ENCODE results near the gene ZNF346. TPM values are rescaled to one million over a fixed set of nuclear protein-coding genes. Genes with fewer than 3 reads are reported as not detected.
A peak's percentile ranks its signal among the peaks of the same experiment; 100 is the strongest.

Gene ZNF346
- total and polyA plus RNA-seq, 2 of the 13 experiments (the other 11 are each of a cell fraction or from before 2014, with no cell fraction given): 8.6 to 19.4 TPM

GRCh38 chr5:177006265-177006972, 16.1 kb upstream of the ZNF346 start, which contains the start of gene UIMC1 (continued):
- TF ChIP-seq YY1 (IDR thresholded peaks at IDR 0.05; ENCODE audit: insufficient read depth, insufficient replicate concordance, low read depth, low read length) (peak; percentile 36), FIP1L1 (IDR thresholded peaks at IDR 0.05; ENCODE audit: borderline replicate concordance, insufficient read depth, low read depth, low read length) (no peak), MIER3 (CRISPR knock-in tag; IDR thresholded peaks at IDR 0.05; ENCODE audit: borderline replicate concordance) (peak; percentile 71; the same call in 1 of the 2 replicates), ZNF740 (CRISPR knock-in tag; IDR thresholded peaks at IDR 0.05) (no peak; the same call in none of the 2 replicates), KLF12 (CRISPR knock-in tag; IDR thresholded peaks at IDR 0.05; ENCODE audit: borderline replicate concordance) (peak; percentile 17; the same call in 1 of the 2 replicates), ZNF503 (CRISPR knock-in tag; IDR thresholded peaks at IDR 0.05) (peak; percentile 67; the same call in 1 of the 2 replicates), RERE (CRISPR knock-in tag; IDR thresholded peaks at IDR 0.05; ENCODE audit: low read depth) (no peak), IRF2 (CRISPR knock-in tag; IDR thresholded peaks at IDR 0.05) (peak; percentile 76), ZNF720 (CRISPR knock-in tag; IDR thresholded peaks at IDR 0.05) (no peak), ARNTL (CRISPR knock-in tag; IDR thresholded peaks at IDR 0.05) (peak; percentile 20; the same call in 1 of the 2 replicates), JDP2 (CRISPR knock-in tag; IDR thresholded peaks at IDR 0.05; ENCODE audit: borderline replicate concordance) (no peak; the same call in 1 of the 2 replicates), JUNB (CRISPR knock-in tag; IDR thresholded peaks at IDR 0.05; ENCODE audit: borderline replicate concordance) (no peak), KLF11 (CRISPR knock-in tag; IDR thresholded peaks at IDR 0.05) (no peak), PPARG (CRISPR knock-in tag; conservative IDR thresholded peaks at IDR 0.05) (no peak), ATF4 (CRISPR knock-in tag; IDR thresholded peaks at IDR 0.05) (no peak), ZXDC (CRISPR knock-in tag; IDR thresholded peaks at IDR 0.05) (no peak), DPF2 (CRISPR knock-in tag; IDR thresholded peaks at IDR 0.05; ENCODE audit: borderline replicate concordance, low read depth) (no peak)
